NCI-H82 treated with DMSO at 0.1 percent for 48 hours (cell line): ENCODE data around the gene SOHLH1.

Experiments used
- DNase-seq: peaks from one replicate; lab custom pipeline; 2025; ENCODE audit not compliant: unreplicated experiment; lab: John Stamatoyannopoulos, UW

Gene SOHLH1

GRCh38 chr9:135704483-135704882, 5.2 kb upstream of the SOHLH1 start:
- DNase-seq: no peak

- DNase-seq: no peak
Measured at GRCh38 chr9:135703726-135704125, 4.4 kb upstream of the SOHLH1 start.

- no peak for DNase-seq
Measured at GRCh38 chr9:135701959-135702721, 2.9 kb upstream of the SOHLH1 start, which contains the start of gene KCNT1. TSS of gene KCNT1 (plus strand) at chr9:135702185. CDS start at chr9:135702259, 74 bp downstream.

GRCh38 chr9:135701067-135701958, 2.0 kb upstream of the SOHLH1 start:
- no peak for DNase-seq

- no peak for DNase-seq
Measured at GRCh38 chr9:135700525-135700924, 1.2 kb upstream of the SOHLH1 start.

- DNase-seq: no peak
Measured at GRCh38 chr9:135698767-135699166, 514 bp downstream of the SOHLH1 start.

- no peak for DNase-seq
Measured at GRCh38 chr9:135698236-135698635, 1.0 kb downstream of the SOHLH1 start.

GRCh38 chr9:135697226-135697625, 2.1 kb downstream of the SOHLH1 start:
- no peak for DNase-seq

GRCh38 chr9:135696446-135696845, 2.8 kb downstream of the SOHLH1 start:
- no peak for DNase-seq

GRCh38 chr9:135695642-135696041, 3.6 kb downstream of the SOHLH1 start:
- no peak for DNase-seq

GRCh38 chr9:135695036-135695435, 4.2 kb downstream of the SOHLH1 start:
- no peak for DNase-seq

GRCh38 chr9:135694414-135694813, 4.9 kb downstream of the SOHLH1 start:
- DNase-seq: no peak

- no peak for DNase-seq
Measured at GRCh38 chr9:135693771-135694170, 5.5 kb downstream of the SOHLH1 start.

- DNase-seq: no peak
Measured at GRCh38 chr9:135693265-135693664, 6.0 kb downstream of the SOHLH1 start.

GRCh38 chr9:135692410-135692809, 6.9 kb downstream of the SOHLH1 start:
- DNase-seq: no peak

GRCh38 chr9:135690836-135691570, 8.3 kb downstream of the SOHLH1 start:
- no peak for DNase-seq

GRCh38 chr9:135689011-135689410, 10.3 kb downstream of the SOHLH1 start:
- no peak for DNase-seq

GRCh38 chr9:135687216-135687615, 12.1 kb downstream of the SOHLH1 start:
- DNase-seq: no peak

GRCh38 chr9:135684691-135685090, 14.6 kb downstream of the SOHLH1 start:
- no peak for DNase-seq

GRCh38 chr9:135683401-135684034, 15.8 kb downstream of the SOHLH1 start:
- DNase-seq: no peak

GRCh38 chr9:135681161-135681560, 18.1 kb downstream of the SOHLH1 start:
- no peak for DNase-seq
